ENCODE measurements around the gene EEFSEC.

The EEFSEC gene

DNA sequence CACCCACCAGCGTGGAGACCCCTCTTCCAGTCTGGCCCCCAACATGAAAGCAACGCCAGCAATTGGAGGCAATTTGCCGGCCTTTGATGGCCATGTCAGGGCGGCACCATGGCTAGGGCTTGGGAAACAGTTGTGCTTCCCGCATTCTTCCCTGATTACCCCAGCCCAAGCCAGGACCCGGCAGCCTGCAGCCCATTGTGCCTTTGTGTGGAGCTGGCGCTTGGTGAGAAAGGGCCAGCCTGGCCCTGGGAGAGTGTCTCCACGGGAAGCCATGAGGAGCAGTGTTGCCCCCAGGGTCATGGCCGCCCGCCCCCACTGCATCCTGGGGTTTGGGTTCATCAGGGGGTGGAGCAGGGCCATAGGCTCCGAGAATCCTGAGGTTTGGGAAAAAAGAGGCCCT, 247.4 kb downstream of the EEFSEC start:
- no peak for DNase-seq (ENCODE audit: extremely low spot score)
- ChIA-PET POLR2A (no interaction called here), CTCF (no interaction called here)
- TF ChIP-seq TARDBP (IDR thresholded peaks at IDR 0.05) (no peak), FOXM1 (IDR thresholded peaks at IDR 0.05; ENCODE audit: borderline replicate concordance) (no peak), NFRKB (IDR thresholded peaks at IDR 0.05) (no peak), CTBP1 (IDR thresholded peaks at IDR 0.05; ENCODE audit: borderline replicate concordance) (no peak), SP1 (IDR thresholded peaks at IDR 0.05) (no peak), ARNT (IDR thresholded peaks at IDR 0.05) (no peak), FOXA1 (IDR thresholded peaks at IDR 0.05) (no peak), FOXK2 (IDR thresholded peaks at IDR 0.05) (no peak), HDGF (IDR thresholded peaks at IDR 0.05; ENCODE audit: borderline replicate concordance) (no peak), SUZ12 (IDR thresholded peaks at IDR 0.05) (no peak), ZNF384 (IDR thresholded peaks at IDR 0.05) (no peak), LEF1 (IDR thresholded peaks at IDR 0.05; ENCODE audit: borderline replicate concordance) (no peak)

DNA sequence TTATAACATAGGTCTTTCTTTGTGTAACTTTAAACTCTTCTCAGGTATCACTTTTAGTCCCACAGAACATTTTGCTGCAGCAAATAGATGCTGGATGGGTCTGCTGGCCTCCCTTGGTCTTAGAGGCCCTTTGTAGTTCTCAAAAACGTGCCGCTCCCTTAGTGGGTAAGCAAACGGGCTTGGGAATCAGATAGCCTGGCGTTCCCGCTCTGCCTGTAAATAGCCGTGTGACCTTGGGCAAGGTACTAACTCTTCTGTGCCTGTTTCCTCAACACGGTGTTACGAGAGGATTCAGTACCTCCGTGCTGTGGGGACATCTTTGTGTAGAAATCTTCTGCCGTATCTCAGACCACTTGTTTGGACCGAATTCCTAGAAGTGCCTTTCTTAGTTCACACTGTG, 249.0 kb downstream of the EEFSEC start:
- CTCF ChIA-PET = no interaction called here
- POLR2A ChIA-PET = no interaction called here
- TF ChIP-seq ELF4 (IDR thresholded peaks at IDR 0.05) (no peak), BHLHE40 (IDR thresholded peaks at IDR 0.05; ENCODE audit: borderline replicate concordance) (no peak), ARNT (IDR thresholded peaks at IDR 0.05) (no peak), SP1 (IDR thresholded peaks at IDR 0.05) (no peak), L3MBTL2 (conservative IDR thresholded peaks at IDR 0.05) (no peak), FOXK2 (IDR thresholded peaks at IDR 0.05) (no peak), NFRKB (IDR thresholded peaks at IDR 0.05) (no peak), LEF1 (IDR thresholded peaks at IDR 0.05; ENCODE audit: borderline replicate concordance) (no peak), TARDBP (IDR thresholded peaks at IDR 0.05) (no peak), CTBP1 (IDR thresholded peaks at IDR 0.05; ENCODE audit: borderline replicate concordance) (no peak), FOXM1 (IDR thresholded peaks at IDR 0.05; ENCODE audit: borderline replicate concordance) (no peak), HDGF (IDR thresholded peaks at IDR 0.05; ENCODE audit: borderline replicate concordance) (no peak), ZNF384 (IDR thresholded peaks at IDR 0.05) (no peak), SUZ12 (IDR thresholded peaks at IDR 0.05) (no peak), FOXA1 (IDR thresholded peaks at IDR 0.05) (no peak)
- TF ChIP-seq, protein P1, sequence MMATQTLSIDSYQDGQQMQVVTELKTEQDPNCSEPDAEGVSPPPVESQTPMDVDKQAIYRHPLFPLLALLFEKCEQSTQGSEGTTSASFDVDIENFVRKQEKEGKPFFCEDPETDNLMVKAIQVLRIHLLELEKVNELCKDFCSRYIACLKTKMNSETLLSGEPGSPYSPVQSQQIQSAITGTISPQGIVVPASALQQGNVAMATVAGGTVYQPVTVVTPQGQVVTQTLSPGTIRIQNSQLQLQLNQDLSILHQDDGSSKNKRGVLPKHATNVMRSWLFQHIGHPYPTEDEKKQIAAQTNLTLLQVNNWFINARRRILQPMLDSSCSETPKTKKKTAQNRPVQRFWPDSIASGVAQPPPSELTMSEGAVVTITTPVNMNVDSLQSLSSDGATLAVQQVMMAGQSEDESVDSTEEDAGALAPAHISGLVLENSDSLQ (IDR thresholded peaks at IDR 0.05) = no peak
- DNase-seq (ENCODE audit: extremely low spot score) = no peak

DNA sequence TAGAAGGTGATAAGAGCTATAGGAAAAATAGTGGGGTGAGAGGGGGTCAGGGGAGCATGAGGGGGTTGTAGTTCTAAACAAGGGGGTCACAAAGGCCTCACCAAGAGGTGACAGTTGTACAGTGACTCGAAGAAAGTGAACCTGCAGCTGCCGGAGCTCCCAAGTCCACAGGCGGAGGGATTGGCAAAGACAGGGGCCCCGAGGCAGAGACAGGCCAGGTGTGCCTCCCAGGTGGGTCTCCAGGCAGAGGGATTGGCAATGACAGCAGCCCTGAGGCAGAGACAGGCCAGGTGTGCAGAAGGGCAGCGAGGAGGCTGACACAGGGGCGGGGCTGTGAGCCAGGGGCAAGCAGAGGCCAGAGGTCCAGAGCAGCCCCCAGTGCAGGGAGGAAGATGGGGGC, 249.7 kb downstream of the EEFSEC start:
- ChIA-PET CTCF (no interaction called here), POLR2A (no interaction called here)
- no peak for TF ChIP-seq ARNT (IDR thresholded peaks at IDR 0.05)
- no peak for TF ChIP-seq SP1 (IDR thresholded peaks at IDR 0.05)
- no peak for TF ChIP-seq HDGF (IDR thresholded peaks at IDR 0.05; ENCODE audit: borderline replicate concordance)
- TF ChIP-seq, protein P1 (IDR thresholded peaks at IDR 0.05) = no peak
- no peak for TF ChIP-seq FOXK2 (IDR thresholded peaks at IDR 0.05)
- no peak for TF ChIP-seq TARDBP (IDR thresholded peaks at IDR 0.05)

DNA sequence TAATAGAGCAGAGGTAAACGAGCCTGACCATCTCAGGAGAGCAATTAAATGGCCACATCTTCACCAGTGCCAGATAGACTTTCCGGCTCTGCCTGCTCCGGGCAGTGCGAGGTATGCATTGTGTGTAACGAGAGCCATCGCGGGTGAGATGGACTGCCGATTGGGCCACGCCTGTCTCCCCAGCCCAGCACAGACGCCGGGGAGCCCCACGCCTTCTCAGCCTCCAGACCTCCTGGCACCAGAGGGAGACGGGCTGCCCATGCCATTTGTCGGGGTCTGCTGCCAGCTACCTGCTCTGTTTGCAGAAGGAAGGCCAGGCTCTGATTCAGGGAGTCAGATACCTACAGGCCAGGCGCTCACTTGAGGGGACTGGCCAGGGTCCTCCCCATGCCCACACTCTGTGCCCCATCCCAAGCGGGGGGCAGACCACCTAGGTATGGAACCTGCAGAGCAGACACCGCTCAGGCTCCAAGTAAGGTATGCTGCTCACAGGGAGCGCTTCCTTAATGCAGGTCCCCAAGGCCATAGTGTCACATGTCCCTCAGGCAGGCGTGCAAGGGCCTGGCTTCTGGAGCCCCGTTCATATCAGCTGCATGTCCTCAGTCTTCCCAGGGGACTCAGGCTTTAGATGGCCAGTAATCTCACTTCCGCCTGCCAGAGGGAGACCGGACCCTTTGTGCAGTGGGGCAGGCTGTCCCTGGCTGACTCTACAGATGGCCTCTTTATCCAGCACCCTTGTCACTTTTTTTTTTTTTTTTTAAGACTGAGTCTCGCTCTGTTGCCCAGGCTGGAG, 251.2 kb downstream of the EEFSEC start:
- TF ChIP-seq FOXM1 (IDR thresholded peaks at IDR 0.05; ENCODE audit: borderline replicate concordance) = no peak
- POLR2A ChIA-PET = no interaction called here
- no peak for DNase-seq (ENCODE audit: extremely low spot score)
- CTCF ChIA-PET = interaction anchor here (0.6 kb wide), 1 partner anchor 203 kb away, joined by 3 read pairs; no protein-coding TSS in a partner anchor

More for the DNA sequence above, 249.7 kb downstream of the EEFSEC start:
- no peak for DNase-seq (ENCODE audit: extremely low spot score)

GRCh38 chr3:128405554-128406277, 252.4 kb downstream of the EEFSEC start:
- no peak for DNase-seq (ENCODE audit: extremely low spot score)
- POLR2A ChIA-PET = no interaction called here
- CTCF ChIA-PET = no interaction called here
- TF ChIP-seq SUZ12 (IDR thresholded peaks at IDR 0.05) (no peak), NFRKB (IDR thresholded peaks at IDR 0.05) (no peak), L3MBTL2 (conservative IDR thresholded peaks at IDR 0.05) (no peak), LEF1 (IDR thresholded peaks at IDR 0.05; ENCODE audit: borderline replicate concordance) (no peak), ZNF384 (IDR thresholded peaks at IDR 0.05) (no peak), FOXM1 (IDR thresholded peaks at IDR 0.05; ENCODE audit: borderline replicate concordance) (no peak), FOXK2 (IDR thresholded peaks at IDR 0.05) (no peak), ARNT (IDR thresholded peaks at IDR 0.05) (no peak), TARDBP (IDR thresholded peaks at IDR 0.05) (no peak), CTBP1 (IDR thresholded peaks at IDR 0.05; ENCODE audit: borderline replicate concordance) (no peak)
- TF ChIP-seq, protein P1 (IDR thresholded peaks at IDR 0.05) = no peak

- CTCF ChIA-PET = no interaction called here
- no peak for DNase-seq (ENCODE audit: extremely low spot score)
- POLR2A ChIA-PET = no interaction called here
- TF ChIP-seq L3MBTL2 (conservative IDR thresholded peaks at IDR 0.05) (no peak), ZNF384 (IDR thresholded peaks at IDR 0.05) (no peak), ELF4 (IDR thresholded peaks at IDR 0.05) (no peak), FOXM1 (IDR thresholded peaks at IDR 0.05; ENCODE audit: borderline replicate concordance) (no peak), LEF1 (IDR thresholded peaks at IDR 0.05; ENCODE audit: borderline replicate concordance) (no peak), SP1 (IDR thresholded peaks at IDR 0.05) (no peak), TARDBP (IDR thresholded peaks at IDR 0.05) (no peak), ARNT (IDR thresholded peaks at IDR 0.05) (no peak)
- TF ChIP-seq, protein P1 (IDR thresholded peaks at IDR 0.05) = no peak
Observed at GRCh38 chr3:128407247-128407646, 254.0 kb downstream of the EEFSEC start.

Data from HEK293T (cell line).